Endothelial cell of umbilical vein (primary cell): ENCODE measurements around the gene NECAB2.

Experiments used
- EZH2 ChIP-seq: IDR thresholded peaks from 2 replicates; pipeline ENCODE4 v1.6.1; 2012; ENCODE audit warnings: borderline replicate concordance, low read depth, mild to moderate bottlenecking, moderate library complexity, low read length, inconsistent platforms; ENCODE audit not compliant: severe bottlenecking
- FOS ChIP-seq: IDR thresholded peaks from 2 replicates; pipeline ENCODE4 v1.6.1; 2011; ENCODE audit warnings: mild to moderate bottlenecking, low read length, moderate library complexity, borderline replicate concordance; ENCODE audit not compliant: insufficient read depth
- GATA2 ChIP-seq: IDR thresholded peaks from 2 replicates; pipeline ENCODE4 v1.7.0; 2011; ENCODE audit warnings: low read depth, mild to moderate bottlenecking, moderate library complexity, mixed read lengths, low read length; ENCODE audit not compliant: insufficient read length, insufficient read depth
- JUN ChIP-seq: IDR thresholded peaks from 2 replicates; pipeline ENCODE4 v1.6.1; 2011; ENCODE audit warnings: borderline replicate concordance, low read depth; ENCODE audit not compliant: insufficient read length, insufficient read depth
- MYC ChIP-seq: IDR thresholded peaks from one replicate; pipeline ENCODE4 v1.6.1; 2011; ENCODE audit warnings: mild to moderate bottlenecking, low read depth, low read length
- POLR2A ChIP-seq: IDR thresholded peaks from 2 replicates; pipeline ENCODE4 v1.6.1; 2012; ENCODE audit warnings: low read depth, mild to moderate bottlenecking, control low read depth, low read length
- POLR2AphosphoS5 ChIP-seq: IDR thresholded peaks from 2 replicates; pipeline ENCODE4 v1.6.1; 2012; ENCODE audit warnings: low read depth, mild to moderate bottlenecking, control low read depth, low read length, moderate library complexity; ENCODE audit not compliant: insufficient read depth
- TF ChIP-seq, protein P1 (sequence below), 2 donors: IDR thresholded peaks; 1 replicate in 1 of 2; 2 replicates in 1 of 2; pipeline ENCODE4 v1.5.1; 2011; ENCODE audit warnings: low read length in 2 of 2, mild to moderate bottlenecking in 2 of 2, moderate library complexity in 2 of 2, control low read depth in 1 of 2, inconsistent platforms in 1 of 2, low read depth in 1 of 2; ENCODE audit not compliant: insufficient read depth in 1 of 2; ENCODE audit errors: extremely low read depth in 1 of 2
- TF ChIP-seq, protein P2 (sequence below): IDR thresholded peaks from 2 replicates; pipeline ENCODE4 v1.6.1; 2011; ENCODE audit not compliant: insufficient read depth, insufficient read length

DNA sequence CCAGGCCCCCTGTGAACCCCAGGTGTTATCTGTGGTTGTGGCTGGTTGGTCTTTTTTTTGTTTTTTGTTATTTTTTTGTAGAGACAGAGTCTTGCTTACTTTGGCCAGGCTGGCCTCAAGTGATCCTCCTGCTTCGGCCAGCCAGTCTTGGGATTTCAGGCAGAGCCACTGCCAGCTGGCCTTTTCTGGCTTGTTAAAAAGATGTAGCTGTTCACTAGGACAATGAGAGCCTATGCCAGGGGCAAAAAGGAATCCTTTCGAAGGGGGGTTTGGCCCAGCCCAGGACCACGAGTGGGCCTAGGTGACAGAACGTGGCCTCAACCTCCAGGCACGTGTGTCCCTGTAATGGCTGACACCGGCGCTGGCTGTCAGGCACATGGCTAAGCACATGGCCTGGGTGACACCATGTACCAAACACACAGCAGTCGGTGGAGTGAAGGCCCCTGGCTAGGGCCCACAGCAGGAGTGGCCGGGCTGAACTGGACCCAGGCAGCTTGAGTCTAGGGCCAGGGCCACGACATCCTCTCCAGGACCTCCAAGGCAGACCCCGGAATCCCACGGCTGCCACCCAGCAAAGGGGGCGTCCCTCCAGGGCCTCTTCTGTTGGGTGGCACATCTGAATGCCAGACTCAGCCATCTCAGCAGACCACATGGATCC lies 81.5 kb downstream of the NECAB2 start:
- TF ChIP-seq, protein P1, sequence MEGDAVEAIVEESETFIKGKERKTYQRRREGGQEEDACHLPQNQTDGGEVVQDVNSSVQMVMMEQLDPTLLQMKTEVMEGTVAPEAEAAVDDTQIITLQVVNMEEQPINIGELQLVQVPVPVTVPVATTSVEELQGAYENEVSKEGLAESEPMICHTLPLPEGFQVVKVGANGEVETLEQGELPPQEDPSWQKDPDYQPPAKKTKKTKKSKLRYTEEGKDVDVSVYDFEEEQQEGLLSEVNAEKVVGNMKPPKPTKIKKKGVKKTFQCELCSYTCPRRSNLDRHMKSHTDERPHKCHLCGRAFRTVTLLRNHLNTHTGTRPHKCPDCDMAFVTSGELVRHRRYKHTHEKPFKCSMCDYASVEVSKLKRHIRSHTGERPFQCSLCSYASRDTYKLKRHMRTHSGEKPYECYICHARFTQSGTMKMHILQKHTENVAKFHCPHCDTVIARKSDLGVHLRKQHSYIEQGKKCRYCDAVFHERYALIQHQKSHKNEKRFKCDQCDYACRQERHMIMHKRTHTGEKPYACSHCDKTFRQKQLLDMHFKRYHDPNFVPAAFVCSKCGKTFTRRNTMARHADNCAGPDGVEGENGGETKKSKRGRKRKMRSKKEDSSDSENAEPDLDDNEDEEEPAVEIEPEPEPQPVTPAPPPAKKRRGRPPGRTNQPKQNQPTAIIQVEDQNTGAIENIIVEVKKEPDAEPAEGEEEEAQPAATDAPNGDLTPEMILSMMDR (IDR thresholded peaks at IDR 0.05; ENCODE audit: extremely low read depth in 1 of 2, insufficient read depth in 1 of 2, low read depth in 1 of 2, low read length in 2 of 2), result no peak
- TF ChIP-seq POLR2A (no peak), POLR2AphosphoS5 (no peak), GATA2 (no peak), EZH2 (no peak), FOS (no peak), MYC (no peak), JUN (no peak)
- TF ChIP-seq, protein P2, sequence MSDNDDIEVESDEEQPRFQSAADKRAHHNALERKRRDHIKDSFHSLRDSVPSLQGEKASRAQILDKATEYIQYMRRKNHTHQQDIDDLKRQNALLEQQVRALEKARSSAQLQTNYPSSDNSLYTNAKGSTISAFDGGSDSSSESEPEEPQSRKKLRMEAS, result no peak
